ENCODE measurements around the gene RNU1-3. TPM values are rescaled to one million over a fixed set of nuclear protein-coding genes. Genes with fewer than 3 reads are reported as not detected.

RNU1-3 gene
- total and polyA plus RNA-seq, 2 donors (not counting 1 experiment from before 2014, with no cell fraction given) = 3,997 TPM; not detected in 1

DNA sequence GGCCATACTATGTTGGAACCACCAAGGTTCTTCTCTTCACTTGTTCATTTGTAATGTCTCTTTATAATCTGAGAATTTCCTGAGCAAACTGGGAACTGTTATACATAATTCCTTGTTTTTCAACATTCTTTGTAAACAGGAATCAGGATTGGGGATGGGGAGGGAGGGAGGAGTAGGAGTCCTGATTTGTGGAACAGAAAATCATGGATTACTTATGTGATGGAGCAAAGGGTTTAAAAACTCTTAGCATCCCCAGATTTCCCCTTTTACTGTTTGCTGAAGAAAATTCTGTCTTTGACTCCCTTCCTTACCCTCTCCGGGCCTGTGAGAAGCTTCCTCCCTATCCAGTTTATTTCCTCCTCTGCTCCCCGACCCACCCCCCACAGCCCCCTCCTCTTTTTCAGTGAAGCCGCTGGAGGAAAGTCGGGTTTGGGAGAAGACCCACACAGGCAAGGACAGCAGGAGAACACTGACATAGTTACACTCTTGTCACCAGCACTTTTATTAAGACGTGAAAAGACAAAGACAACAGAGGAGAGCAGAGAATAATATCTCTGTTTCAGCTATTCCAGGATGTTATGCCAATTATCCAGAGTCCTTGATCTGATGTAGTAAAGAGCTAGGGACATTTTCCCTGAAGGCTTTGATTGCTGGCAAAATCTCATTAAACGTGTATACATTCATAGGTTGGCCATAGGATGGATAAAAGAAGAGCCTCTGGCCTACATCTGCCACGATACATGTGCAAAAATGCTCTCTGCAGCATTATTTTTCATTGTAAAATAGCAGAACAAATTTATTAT, 48.8 kb downstream of the RNU1-3 start:
- peaks cover 1% of the 10 kb centered on the region for H3K36me3 ChIP-seq (ENCODE audit: control insufficient read depth, insufficient read depth, low read length)
- no peaks in the 10 kb centered on the region for H4K20me1 ChIP-seq (ENCODE audit: control insufficient read depth, extremely low read depth, insufficient read depth, low read length)
- no peaks in the 10 kb centered on the region for H3K27me3 ChIP-seq (ENCODE audit: control insufficient read depth, insufficient read depth, low read length)
- TF ChIP-seq, protein P1, sequence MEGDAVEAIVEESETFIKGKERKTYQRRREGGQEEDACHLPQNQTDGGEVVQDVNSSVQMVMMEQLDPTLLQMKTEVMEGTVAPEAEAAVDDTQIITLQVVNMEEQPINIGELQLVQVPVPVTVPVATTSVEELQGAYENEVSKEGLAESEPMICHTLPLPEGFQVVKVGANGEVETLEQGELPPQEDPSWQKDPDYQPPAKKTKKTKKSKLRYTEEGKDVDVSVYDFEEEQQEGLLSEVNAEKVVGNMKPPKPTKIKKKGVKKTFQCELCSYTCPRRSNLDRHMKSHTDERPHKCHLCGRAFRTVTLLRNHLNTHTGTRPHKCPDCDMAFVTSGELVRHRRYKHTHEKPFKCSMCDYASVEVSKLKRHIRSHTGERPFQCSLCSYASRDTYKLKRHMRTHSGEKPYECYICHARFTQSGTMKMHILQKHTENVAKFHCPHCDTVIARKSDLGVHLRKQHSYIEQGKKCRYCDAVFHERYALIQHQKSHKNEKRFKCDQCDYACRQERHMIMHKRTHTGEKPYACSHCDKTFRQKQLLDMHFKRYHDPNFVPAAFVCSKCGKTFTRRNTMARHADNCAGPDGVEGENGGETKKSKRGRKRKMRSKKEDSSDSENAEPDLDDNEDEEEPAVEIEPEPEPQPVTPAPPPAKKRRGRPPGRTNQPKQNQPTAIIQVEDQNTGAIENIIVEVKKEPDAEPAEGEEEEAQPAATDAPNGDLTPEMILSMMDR (conservative IDR thresholded peaks at IDR 0.05 in 1 of 2, IDR thresholded peaks at IDR 0.05 in 1 of 2; ENCODE audit: low read depth in 1 of 2, low read length in 2 of 2) = no peak
- no peak for TF ChIP-seq EZH2 (IDR thresholded peaks at IDR 0.05; ENCODE audit: low read length, missing control alignments)
- H2AFZ ChIP-seq (ENCODE audit: low read length) = no peak overlapping the region
- H3K9me3 ChIP-seq (ENCODE audit: control insufficient read depth, insufficient read depth, low read depth, low read length) = no peaks in the 10 kb centered on the region
- peaks cover 2% of the 10 kb centered on the region for H3K4me1 ChIP-seq (ENCODE audit: control insufficient read depth, extremely low read depth, insufficient read depth, low read length)
- H3K27ac ChIP-seq (ENCODE audit: insufficient read depth, low read length) = no peak overlapping the region
- H3K9ac ChIP-seq (ENCODE audit: insufficient read depth, low read length) = no peak overlapping the region
- no peak overlapping the region for H3K4me2 ChIP-seq (ENCODE audit: extremely low read depth, insufficient read depth, low read length)
- no peak for DNase-seq (ENCODE audit: low read depth in 2 of 2)
- H3K4me3 ChIP-seq (replicated peaks in 1 of 4; ENCODE audit: control extremely low read depth in 1 of 4, insufficient read depth in 1 of 4, low read depth in 3 of 4, low read length in 4 of 4) = no peak overlapping the region
- no peaks in the 10 kb centered on the region for H3K79me2 ChIP-seq (ENCODE audit: control insufficient read depth, insufficient read depth, low read length)

DNA sequence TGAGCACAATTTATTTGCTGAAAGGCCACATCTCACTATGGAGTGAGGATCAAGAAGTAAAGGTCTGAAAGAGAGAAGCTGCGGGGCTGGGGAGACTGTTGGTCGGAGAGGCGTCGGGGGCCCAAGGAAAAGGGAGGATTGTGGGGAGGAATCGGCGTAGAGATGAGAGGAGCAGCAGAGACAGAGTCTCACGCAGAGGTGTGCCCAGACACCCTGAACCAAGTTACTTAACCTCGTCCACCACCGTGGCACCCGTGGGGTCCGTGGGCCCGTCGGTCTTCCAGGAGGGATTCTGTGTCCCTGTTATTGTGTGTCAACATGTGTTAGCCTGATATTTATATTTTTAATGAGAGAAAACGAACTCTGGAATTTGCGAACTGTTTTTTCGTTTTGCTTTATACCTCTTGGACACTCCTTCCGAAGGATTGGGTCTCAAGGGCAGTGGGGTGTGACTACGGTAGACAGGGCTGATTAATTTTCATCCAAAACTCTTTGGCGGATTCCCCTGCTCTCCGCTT, 49.6 kb downstream of the RNU1-3 start:
- no peak for DNase-seq (ENCODE audit: low read depth in 2 of 2)
- Histone ChIP-seq H3K27me3 (ENCODE audit: control insufficient read depth, insufficient read depth, low read length) (no peaks in the 10 kb centered on the region), H3K4me2 (ENCODE audit: extremely low read depth, insufficient read depth, low read length) (no peak overlapping the region), H2AFZ (ENCODE audit: low read length) (no peak overlapping the region), H3K4me1 (ENCODE audit: control insufficient read depth, extremely low read depth, insufficient read depth, low read length) (peaks cover 5% of the 10 kb centered on the region), H3K4me3 (replicated peaks in 1 of 4; ENCODE audit: control extremely low read depth in 1 of 4, insufficient read depth in 1 of 4, low read depth in 3 of 4, low read length in 4 of 4) (no peak overlapping the region), H4K20me1 (ENCODE audit: control insufficient read depth, extremely low read depth, insufficient read depth, low read length) (no peaks in the 10 kb centered on the region), H3K9ac (ENCODE audit: insufficient read depth, low read length) (no peak overlapping the region), H3K27ac (ENCODE audit: insufficient read depth, low read length) (no peak overlapping the region), H3K36me3 (ENCODE audit: control insufficient read depth, insufficient read depth, low read length) (peaks cover 1% of the 10 kb centered on the region), H3K79me2 (ENCODE audit: control insufficient read depth, insufficient read depth, low read length) (peaks cover 7% of the 10 kb centered on the region), H3K9me3 (ENCODE audit: control insufficient read depth, insufficient read depth, low read depth, low read length) (no peaks in the 10 kb centered on the region)
- TF ChIP-seq, protein P1 (conservative IDR thresholded peaks at IDR 0.05 in 1 of 2, IDR thresholded peaks at IDR 0.05 in 1 of 2; ENCODE audit: low read depth in 1 of 2, low read length in 2 of 2) = no peak
- TF ChIP-seq EZH2 (IDR thresholded peaks at IDR 0.05; ENCODE audit: low read length, missing control alignments) = no peak

Other genes with a start within 250 kb of the RNU1-3 start
- not detected in 2 replicates for gene SPATA21, start 229.5 kb downstream of the RNU1-3 start, total RNA-seq
- gene SPATA21, start 229.5 kb downstream of the RNU1-3 start, polyA plus RNA-seq = not detected in 2 replicates
- gene NECAP2, start 226.2 kb downstream of the RNU1-3 start, total RNA-seq = 74.0 and 83.9 TPM in 2 replicates
- gene NECAP2, start 226.2 kb downstream of the RNU1-3 start, polyA plus RNA-seq = 91.6 and 97.0 TPM in 2 replicates
- under 0.01 and 3,997 TPM in 2 replicates for gene RNU1-1, start 152.7 kb downstream of the RNU1-3 start, total RNA-seq
- not detected in 2 replicates for gene RNU1-1, start 152.7 kb downstream of the RNU1-3 start, polyA plus RNA-seq
- 50.3 and 92.3 TPM in 2 replicates for gene NBPF1, start 53.4 kb downstream of the RNU1-3 start, total RNA-seq
- gene NBPF1, start 53.4 kb downstream of the RNU1-3 start, polyA plus RNA-seq = 25.3 and 27.2 TPM in 2 replicates
- under 0.01 and 3,997 TPM in 2 replicates for gene RNU1-4, start 73.6 kb upstream of the RNU1-3 start, total RNA-seq
- not detected in 2 replicates for gene RNU1-4, start 73.6 kb upstream of the RNU1-3 start, polyA plus RNA-seq
- under 0.01 and 3,997 TPM in 2 replicates for gene RNU1-2, start 229.0 kb upstream of the RNU1-3 start, total RNA-seq
- gene RNU1-2, start 229.0 kb upstream of the RNU1-3 start, polyA plus RNA-seq = not detected in 2 replicates